Measurements from ENCODE around the gene PDZK1IP1.
A peak's percentile ranks its signal among the peaks of the same experiment; 100 is the strongest.

The PDZK1IP1 gene

DNA sequence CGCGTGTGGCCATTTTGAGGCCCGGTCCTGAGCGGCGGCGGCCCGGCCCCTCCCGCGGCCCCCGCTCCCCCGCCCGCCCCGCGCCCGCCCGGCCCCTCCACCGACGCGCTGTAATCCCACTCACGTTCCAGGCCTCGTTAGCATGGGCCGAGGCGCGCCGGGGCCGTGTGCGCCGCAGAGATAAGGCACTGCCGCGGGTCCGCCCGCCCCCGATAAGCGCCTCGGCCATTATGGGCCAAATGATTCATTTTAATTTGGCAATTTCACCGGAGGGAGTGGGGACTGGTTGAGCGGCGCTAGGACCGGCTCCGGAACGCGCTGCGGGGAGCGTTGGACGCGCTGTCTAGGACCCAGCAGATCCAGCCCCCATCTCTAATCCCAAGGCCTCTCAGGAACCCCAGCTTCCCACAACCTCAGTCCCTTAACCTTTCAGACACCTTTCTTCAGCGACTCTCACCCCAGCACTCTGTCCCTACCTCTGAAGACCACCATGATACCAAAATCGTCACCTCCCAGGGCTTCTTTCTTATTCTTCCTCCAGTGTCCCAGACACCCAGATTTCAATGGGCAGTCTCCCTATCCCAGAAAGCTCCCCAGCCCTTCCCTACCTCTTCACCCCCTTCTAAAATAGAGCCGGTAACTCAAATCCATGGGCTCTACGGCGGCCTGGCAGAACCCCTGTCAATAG lies 42.5 kb upstream of the PDZK1IP1 start, which contains the start of gene TAL1:
TSS of gene TAL1 (minus strand) at position 39 of the 688 bp plus-strand sequence. CDS start 6,337 bp downstream, outside the sequence.
- Histone ChIP-seq H3K9me3 (no peaks in the 10 kb centered on the region), H3K36me3 (no peaks in the 10 kb centered on the region), H3K4me1 (ENCODE audit: control insufficient read depth in 1 of 2, insufficient read depth in 1 of 2, low read depth in 1 of 2, low read length in 1 of 2) (peaks cover 19 to 32% of the 10 kb centered on the region in 2 experiments), H3K27ac (no peak within 1 kb of the TSS), H3K4me3 (ENCODE audit: low read depth in 1 of 2, low read length in 1 of 2) (peak within 1 kb of the TSS; percentile 62 to 70), H3K27me3 (peaks cover 100% of the 10 kb centered on the region)
- TF ChIP-seq, protein P1, sequence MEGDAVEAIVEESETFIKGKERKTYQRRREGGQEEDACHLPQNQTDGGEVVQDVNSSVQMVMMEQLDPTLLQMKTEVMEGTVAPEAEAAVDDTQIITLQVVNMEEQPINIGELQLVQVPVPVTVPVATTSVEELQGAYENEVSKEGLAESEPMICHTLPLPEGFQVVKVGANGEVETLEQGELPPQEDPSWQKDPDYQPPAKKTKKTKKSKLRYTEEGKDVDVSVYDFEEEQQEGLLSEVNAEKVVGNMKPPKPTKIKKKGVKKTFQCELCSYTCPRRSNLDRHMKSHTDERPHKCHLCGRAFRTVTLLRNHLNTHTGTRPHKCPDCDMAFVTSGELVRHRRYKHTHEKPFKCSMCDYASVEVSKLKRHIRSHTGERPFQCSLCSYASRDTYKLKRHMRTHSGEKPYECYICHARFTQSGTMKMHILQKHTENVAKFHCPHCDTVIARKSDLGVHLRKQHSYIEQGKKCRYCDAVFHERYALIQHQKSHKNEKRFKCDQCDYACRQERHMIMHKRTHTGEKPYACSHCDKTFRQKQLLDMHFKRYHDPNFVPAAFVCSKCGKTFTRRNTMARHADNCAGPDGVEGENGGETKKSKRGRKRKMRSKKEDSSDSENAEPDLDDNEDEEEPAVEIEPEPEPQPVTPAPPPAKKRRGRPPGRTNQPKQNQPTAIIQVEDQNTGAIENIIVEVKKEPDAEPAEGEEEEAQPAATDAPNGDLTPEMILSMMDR (IDR thresholded peaks at IDR 0.05), result no peak

DNA sequence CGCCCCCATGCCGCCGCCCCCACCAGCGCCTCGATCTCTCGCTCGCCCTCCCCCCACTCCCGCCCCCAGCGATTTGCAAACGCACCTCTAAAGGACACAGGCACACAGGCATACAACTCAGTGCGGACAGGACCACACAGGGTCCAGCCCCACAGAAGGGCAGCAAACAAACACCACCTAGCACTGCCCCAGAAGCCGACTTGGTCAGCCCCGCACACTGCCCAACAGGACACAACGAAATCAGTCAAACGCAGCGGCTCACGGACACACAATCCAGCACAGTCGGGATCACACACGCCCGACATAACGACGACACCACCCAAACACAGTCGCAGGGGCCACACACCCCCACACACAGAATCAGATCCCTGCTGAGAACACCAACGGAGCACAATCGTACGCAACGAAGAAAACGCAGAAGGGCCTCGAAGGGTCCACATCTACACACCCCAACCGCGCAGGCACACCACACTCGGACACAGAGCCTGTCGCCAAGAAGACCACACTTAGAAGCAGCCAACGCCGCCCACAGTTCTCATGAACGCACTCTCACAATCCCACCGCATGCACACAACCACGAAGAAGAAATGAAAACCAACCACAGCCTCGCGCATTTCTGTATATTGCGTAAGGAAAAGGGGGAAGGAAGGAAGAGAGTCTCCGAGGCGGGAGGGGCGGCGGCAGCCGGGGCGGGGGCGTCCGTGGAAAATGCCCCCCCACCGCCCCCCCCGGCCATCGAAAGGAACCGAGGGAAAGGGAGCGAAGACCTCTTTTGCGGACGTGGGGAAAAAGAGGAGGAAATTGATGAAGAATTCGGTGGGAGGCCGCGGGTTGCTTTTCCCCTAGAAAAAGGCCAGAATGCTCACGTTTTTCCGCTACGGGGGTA lies 41.7 kb upstream of the PDZK1IP1 start:
- Histone ChIP-seq H3K36me3 (no peaks in the 10 kb centered on the region), H3K27ac (no peak overlapping the region), H3K9me3 (no peaks in the 10 kb centered on the region), H3K4me1 (ENCODE audit: control insufficient read depth in 1 of 2, insufficient read depth in 1 of 2, low read depth in 1 of 2, low read length in 1 of 2) (peaks cover 19 to 32% of the 10 kb centered on the region in 2 experiments), H3K4me3 (ENCODE audit: low read depth in 1 of 2, low read length in 1 of 2) (peak overlapping the region; percentile 62 to 70), H3K27me3 (peaks cover 100% of the 10 kb centered on the region)
- TF ChIP-seq, protein P1 (IDR thresholded peaks at IDR 0.05), result no peak

GRCh38 chr1:47230692-47231300 lies 41.0 kb upstream of the PDZK1IP1 start:
- H3K27me3 ChIP-seq, result peaks cover 100% of the 10 kb centered on the region
- H3K4me3 ChIP-seq (ENCODE audit: low read depth in 1 of 2, low read length in 1 of 2), result peak overlapping the region; percentile 8 to 70
- no peak overlapping the region for H3K27ac ChIP-seq
- H3K36me3 ChIP-seq, result no peaks in the 10 kb centered on the region
- TF ChIP-seq, protein P1 (IDR thresholded peaks at IDR 0.05), result no peak
- H3K9me3 ChIP-seq, result no peaks in the 10 kb centered on the region
- H3K4me1 ChIP-seq (ENCODE audit: control insufficient read depth in 1 of 2, insufficient read depth in 1 of 2, low read depth in 1 of 2, low read length in 1 of 2), result peaks cover 19 to 34% of the 10 kb centered on the region in 2 experiments

GRCh38 chr1:47229886-47230691 lies 40.3 kb upstream of the PDZK1IP1 start:
- no peaks in the 10 kb centered on the region for H3K36me3 ChIP-seq
- H3K9me3 ChIP-seq, result no peaks in the 10 kb centered on the region
- peaks cover 19 to 40% of the 10 kb centered on the region in 2 experiments for H3K4me1 ChIP-seq (ENCODE audit: control insufficient read depth in 1 of 2, insufficient read depth in 1 of 2, low read depth in 1 of 2, low read length in 1 of 2)
- H3K4me3 ChIP-seq (ENCODE audit: low read depth in 1 of 2, low read length in 1 of 2), result peak overlapping the region; percentile 8 to 70
- no peak overlapping the region for H3K27ac ChIP-seq
- H3K27me3 ChIP-seq, result peaks cover 100% of the 10 kb centered on the region
- TF ChIP-seq, protein P1 (IDR thresholded peaks at IDR 0.05), result no peak

Data from neutrophil (primary cell).